ENCODE results near the gene PDLIM5. TPM values are rescaled to one million over a fixed set of nuclear protein-coding genes. Genes with fewer than 3 reads are reported as not detected.

The PDLIM5 gene
- total RNA-seq, 2 experiments from 2014 or later, result 6.3 to 12.6 TPM

DNA sequence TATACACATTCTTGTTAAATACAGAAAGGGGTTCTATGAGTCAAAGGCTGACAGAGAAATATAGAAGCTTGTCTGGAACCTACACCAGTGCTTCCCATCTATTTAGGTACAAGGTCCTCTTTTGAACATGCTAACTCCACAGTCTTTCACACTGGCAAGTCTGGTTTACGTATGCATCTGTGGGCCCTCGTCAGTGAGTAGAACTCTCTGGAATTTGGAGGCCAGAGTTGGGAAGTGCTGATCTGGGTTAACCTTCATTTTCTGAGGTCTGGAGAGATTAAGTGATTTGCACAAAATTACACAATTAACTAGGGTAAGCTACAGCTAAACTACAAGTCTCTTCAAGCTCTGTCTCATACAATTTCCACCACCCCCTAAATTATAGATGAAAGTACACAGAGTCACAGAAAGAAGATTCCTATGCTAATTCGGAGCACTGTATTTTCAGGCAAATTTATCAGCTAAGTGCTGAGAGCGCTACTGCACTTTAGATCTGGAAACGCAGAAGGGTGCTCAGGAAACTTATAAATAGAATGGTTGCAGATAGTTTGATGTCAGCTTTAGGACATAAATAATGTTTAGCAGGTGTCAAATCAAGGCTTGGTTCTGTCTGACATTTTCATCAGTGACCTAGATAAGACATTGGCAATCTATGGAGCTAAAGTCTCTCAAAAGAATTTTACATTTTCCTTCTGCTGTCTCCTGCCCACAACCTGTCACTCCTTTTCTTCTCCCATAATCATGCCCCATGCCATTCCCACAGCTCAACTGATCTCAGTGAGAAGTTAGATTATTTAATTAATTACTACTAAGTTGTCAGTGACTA is 43.0 kb upstream of the PDLIM5 start:
- intact Hi-C loops (cut with micrococcal nuclease; ENCODE audit: unreplicated experiment), result no loop called here
- no peaks in the 10 kb centered on the region for H3K9me2 ChIP-seq (ENCODE audit: insufficient read depth, low read length)
- no peak overlapping the region for H2AFZ ChIP-seq (ENCODE audit: low read length)
- H3K9me3 ChIP-seq (ENCODE audit: low read length), result no peaks in the 10 kb centered on the region
- H3K79me2 ChIP-seq (ENCODE audit: insufficient read depth, low read depth, low read length), result no peaks in the 10 kb centered on the region
- POLR2A ChIA-PET, result interaction anchor here (0.7 kb wide), 1 partner anchor 17 kb away, joined by 3 read pairs; no protein-coding TSS in a partner anchor
- no peak for DNase-seq (ENCODE audit: low spot score)
- H3K4me1 ChIP-seq (ENCODE audit: insufficient read depth, low read length, poor library complexity, severe bottlenecking), result no peaks in the 10 kb centered on the region
- H3K27ac ChIP-seq (ENCODE audit: low read depth, low read length, poor library complexity, severe bottlenecking), result no peak overlapping the region
- H3K4me3 ChIP-seq (ENCODE audit: low read depth, low read length, poor library complexity, severe bottlenecking), result no peak overlapping the region
- CTCF ChIA-PET (ENCODE audit: unreplicated experiment), result no interaction called here
- no TSS peak for BruUV-seq (replicated peaks)
- H4K20me1 ChIP-seq (ENCODE audit: insufficient read depth, low read length), result no peaks in the 10 kb centered on the region
- H3K4me2 ChIP-seq (ENCODE audit: low read length), result no peak overlapping the region
- H3K36me3 ChIP-seq (ENCODE audit: insufficient read depth, low read length), result no peaks in the 10 kb centered on the region
- TF ChIP-seq, protein P1, sequence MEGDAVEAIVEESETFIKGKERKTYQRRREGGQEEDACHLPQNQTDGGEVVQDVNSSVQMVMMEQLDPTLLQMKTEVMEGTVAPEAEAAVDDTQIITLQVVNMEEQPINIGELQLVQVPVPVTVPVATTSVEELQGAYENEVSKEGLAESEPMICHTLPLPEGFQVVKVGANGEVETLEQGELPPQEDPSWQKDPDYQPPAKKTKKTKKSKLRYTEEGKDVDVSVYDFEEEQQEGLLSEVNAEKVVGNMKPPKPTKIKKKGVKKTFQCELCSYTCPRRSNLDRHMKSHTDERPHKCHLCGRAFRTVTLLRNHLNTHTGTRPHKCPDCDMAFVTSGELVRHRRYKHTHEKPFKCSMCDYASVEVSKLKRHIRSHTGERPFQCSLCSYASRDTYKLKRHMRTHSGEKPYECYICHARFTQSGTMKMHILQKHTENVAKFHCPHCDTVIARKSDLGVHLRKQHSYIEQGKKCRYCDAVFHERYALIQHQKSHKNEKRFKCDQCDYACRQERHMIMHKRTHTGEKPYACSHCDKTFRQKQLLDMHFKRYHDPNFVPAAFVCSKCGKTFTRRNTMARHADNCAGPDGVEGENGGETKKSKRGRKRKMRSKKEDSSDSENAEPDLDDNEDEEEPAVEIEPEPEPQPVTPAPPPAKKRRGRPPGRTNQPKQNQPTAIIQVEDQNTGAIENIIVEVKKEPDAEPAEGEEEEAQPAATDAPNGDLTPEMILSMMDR (conservative IDR thresholded peaks at IDR 0.05; ENCODE audit: low read length), result no peak
- no peak for TF ChIP-seq EZH2phosphoT487 (IDR thresholded peaks at IDR 0.05; ENCODE audit: borderline replicate concordance, low read depth, low read length)

DNA sequence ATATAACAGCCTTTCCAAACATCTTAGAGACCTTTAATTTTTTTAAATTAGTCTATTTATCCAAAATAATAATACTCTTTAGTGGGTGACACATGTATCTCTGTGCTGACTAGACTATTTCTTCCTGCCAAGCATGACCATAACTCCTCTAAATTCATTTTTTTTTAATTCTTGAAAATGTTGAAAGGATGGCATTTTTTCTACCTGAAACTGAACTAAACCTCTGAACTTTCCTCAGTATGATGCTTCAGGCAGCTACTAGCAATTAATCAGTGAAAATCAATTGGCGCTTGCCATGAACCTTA is 42.4 kb upstream of the PDLIM5 start:
- no peaks in the 10 kb centered on the region for H3K9me3 ChIP-seq (ENCODE audit: low read length)
- no peaks in the 10 kb centered on the region for H3K4me1 ChIP-seq (ENCODE audit: insufficient read depth, low read length, poor library complexity, severe bottlenecking)
- TF ChIP-seq, protein P1 (conservative IDR thresholded peaks at IDR 0.05; ENCODE audit: low read length), result no peak
- no peak for TF ChIP-seq EZH2phosphoT487 (IDR thresholded peaks at IDR 0.05; ENCODE audit: borderline replicate concordance, low read depth, low read length)
- DNase-seq (ENCODE audit: low spot score), result no peak
- no peak overlapping the region for H3K4me3 ChIP-seq (ENCODE audit: low read depth, low read length, poor library complexity, severe bottlenecking)
- H3K9me2 ChIP-seq (ENCODE audit: insufficient read depth, low read length), result no peaks in the 10 kb centered on the region
- CTCF ChIA-PET (ENCODE audit: unreplicated experiment), result no interaction called here
- no peaks in the 10 kb centered on the region for H3K36me3 ChIP-seq (ENCODE audit: insufficient read depth, low read length)
- intact Hi-C loops (cut with micrococcal nuclease; ENCODE audit: unreplicated experiment), result no loop called here
- POLR2A ChIA-PET, result no interaction called here
- no peak overlapping the region for H3K27ac ChIP-seq (ENCODE audit: low read depth, low read length, poor library complexity, severe bottlenecking)
- BruUV-seq (replicated peaks), result no TSS peak
- no peak overlapping the region for H2AFZ ChIP-seq (ENCODE audit: low read length)
- H3K4me2 ChIP-seq (ENCODE audit: low read length), result no peak overlapping the region
- no peaks in the 10 kb centered on the region for H4K20me1 ChIP-seq (ENCODE audit: insufficient read depth, low read length)
- H3K79me2 ChIP-seq (ENCODE audit: insufficient read depth, low read depth, low read length), result no peaks in the 10 kb centered on the region

DNA sequence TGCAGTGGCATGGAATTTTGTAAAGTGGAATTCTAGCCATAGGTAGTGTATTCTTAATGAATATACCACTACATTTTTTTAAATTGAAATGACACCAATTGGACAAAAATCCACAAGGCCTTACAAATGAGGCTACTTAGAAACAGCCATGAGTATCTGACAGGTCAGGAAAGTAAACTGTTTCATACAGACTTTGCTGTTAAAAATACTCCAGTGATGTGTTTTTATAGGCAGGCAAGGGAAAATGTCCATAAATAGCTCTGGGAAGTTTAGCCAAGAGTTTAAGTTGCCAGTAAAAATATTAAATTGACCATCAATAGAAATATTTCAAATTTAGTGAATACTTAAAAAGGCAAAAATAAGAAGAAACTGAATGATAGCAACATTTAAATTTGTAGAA is 41.8 kb upstream of the PDLIM5 start:
- CTCF ChIA-PET (ENCODE audit: unreplicated experiment), result no interaction called here

More for the DNA sequence above, 41.8 kb upstream of the PDLIM5 start:
- intact Hi-C loops (cut with micrococcal nuclease; ENCODE audit: unreplicated experiment), result no loop called here
- H3K9me3 ChIP-seq (ENCODE audit: low read length), result no peaks in the 10 kb centered on the region
- no peak for DNase-seq (ENCODE audit: low spot score)
- H3K79me2 ChIP-seq (ENCODE audit: insufficient read depth, low read depth, low read length), result no peaks in the 10 kb centered on the region
- TF ChIP-seq, protein P1 (conservative IDR thresholded peaks at IDR 0.05; ENCODE audit: low read length), result no peak
- TF ChIP-seq EZH2phosphoT487 (IDR thresholded peaks at IDR 0.05; ENCODE audit: borderline replicate concordance, low read depth, low read length), result no peak
- no peaks in the 10 kb centered on the region for H3K9me2 ChIP-seq (ENCODE audit: insufficient read depth, low read length)
- no peak overlapping the region for H3K4me2 ChIP-seq (ENCODE audit: low read length)
- no peaks in the 10 kb centered on the region for H3K36me3 ChIP-seq (ENCODE audit: insufficient read depth, low read length)
- no peaks in the 10 kb centered on the region for H4K20me1 ChIP-seq (ENCODE audit: insufficient read depth, low read length)
- H3K4me3 ChIP-seq (ENCODE audit: low read depth, low read length, poor library complexity, severe bottlenecking), result no peak overlapping the region
- no peak overlapping the region for H3K27ac ChIP-seq (ENCODE audit: low read depth, low read length, poor library complexity, severe bottlenecking)
- H2AFZ ChIP-seq (ENCODE audit: low read length), result no peak overlapping the region
- POLR2A ChIA-PET, result no interaction called here
- H3K4me1 ChIP-seq (ENCODE audit: insufficient read depth, low read length, poor library complexity, severe bottlenecking), result no peaks in the 10 kb centered on the region
- BruUV-seq (replicated peaks), result no TSS peak
